A549 (cell line): ENCODE results near the gene SLC13A5. TPM values are rescaled to one million over a fixed set of nuclear protein-coding genes. Genes with fewer than 3 reads are reported as not detected.

ENCODE experiments used
- ATAC-seq, 2 experiments: fragments of 200-7000 bp in 1 of 2; fragments of >200 bp in 1 of 2; cut with Nextera tagmentation in 1 of 2; cut with Tn5 transposase in 1 of 2; 3 replicates each; pipeline versions ENCODE4 v1.8.0 to v1.9.1; 2018 to 2020; ENCODE audit warnings: mild to moderate bottlenecking in 1 of 2, moderate library complexity in 1 of 2
- CTCF ChIA-PET: fragments of 300-600 bp; sonication (Branson Sonifier 250); formaldehyde crosslinking; extraction: SDS; loops from one replicate; lab custom pipeline; 2021; ENCODE audit warnings: antibody characterized with exemption, inconsistent platforms; lab: Yijun Ruan, JAX
- POLR2A ChIA-PET: fragments of 350-600 bp; formaldehyde crosslinking; extraction: SDS; loops from one replicate; lab custom pipeline; 2021; ENCODE audit warnings: antibody characterized with exemption, inconsistent platforms; lab: Yijun Ruan, JAX
- DNase-seq, 2 experiments: peaks; one replicate each; pipeline versions ENCODE4 v3.0.0 to v3.0.0-alpha.2; 2011 to 2016; ENCODE audit warnings: low read depth in 1 of 2, low spot score in 1 of 2
- FAIRE-seq: peaks from 2 replicates; lab custom pipeline; 2011; peaks lifted over from hg19 to GRCh38; lab: Jason Lieb, UNC
- H3K27ac ChIP-seq, 2 experiments: fragments of >200 bp; sonication (Bioruptor Twin); formaldehyde crosslinking; 3 replicates each; pipeline ENCODE4 v1.5.1; 2016 to 2017
- H3K4me1 ChIP-seq: fragments of >200 bp; sonication (Bioruptor Twin); formaldehyde crosslinking; 3 replicates; pipeline ENCODE4 v1.6.1; 2016
- H3K4me2 ChIP-seq: fragments of >200 bp; sonication (Bioruptor Twin); formaldehyde crosslinking; 3 replicates; pipeline ENCODE4 v1.6.1; 2016
- H3K4me3 ChIP-seq: fragments of >200 bp; sonication (Bioruptor Twin); formaldehyde crosslinking; 3 replicates; pipeline ENCODE4 v1.5.1; 2016
- H3K9me3 ChIP-seq: fragments of >200 bp; sonication (Bioruptor Twin); formaldehyde crosslinking; 3 replicates; pipeline ENCODE4 v1.6.1; 2016
- BHLHE40 ChIP-seq: IDR thresholded peaks from 2 replicates; pipeline ENCODE4 v1.6.1; 2012; ENCODE audit warnings: low read depth, low read length, inconsistent platforms
- CBX2 ChIP-seq: fragments of 200-600 bp; sonication (generic); IDR thresholded peaks from 2 replicates; pipeline ENCODE4 v1.6.1; 2016; ENCODE audit warnings: low read depth, mild to moderate bottlenecking, borderline replicate concordance
- CBX8 ChIP-seq: fragments of 200-600 bp; sonication (generic); IDR thresholded peaks from 2 replicates; pipeline ENCODE4 v1.6.1; 2016
- CEBPB ChIP-seq, 2 experiments: fragments of >200 bp in 1 of 2; sonication (Bioruptor Twin) in 1 of 2; formaldehyde crosslinking in 1 of 2; IDR thresholded peaks; 2 replicates each; pipeline ENCODE4 v1.6.1; 2012 to 2016
- CHD4 ChIP-seq: fragments of 200-600 bp; sonication (generic); IDR thresholded peaks from 2 replicates; pipeline ENCODE4 v1.6.1; 2016; ENCODE audit warnings: antibody characterized with exemption, mild to moderate bottlenecking, borderline replicate concordance
- EHF ChIP-seq: fragments of 250-450 bp; sonication (Bioruptor Pico); IDR thresholded peaks from 2 replicates; pipeline ENCODE4 v1.5.0; 2020; ENCODE audit warnings: mild to moderate bottlenecking
- FOSB ChIP-seq: fragments of 250-450 bp; sonication (Bioruptor Pico); IDR thresholded peaks from 2 replicates; pipeline ENCODE4 v1.5.0; 2020; ENCODE audit warnings: mild to moderate bottlenecking, moderate library complexity
- FOXS1 ChIP-seq: fragments of 250-450 bp; sonication (Bioruptor Pico); IDR thresholded peaks from 2 replicates; pipeline ENCODE4 v1.5.0; 2020; ENCODE audit warnings: mild to moderate bottlenecking, moderate library complexity
- HEYL ChIP-seq: fragments of 250-450 bp; sonication (Bioruptor Pico); IDR thresholded peaks from 2 replicates; pipeline ENCODE4 v1.8.0; 2021; ENCODE audit warnings: mild to moderate bottlenecking, moderate library complexity
- HOXB13 ChIP-seq: fragments of 250-450 bp; sonication (Bioruptor Pico); IDR thresholded peaks from 2 replicates; pipeline ENCODE4 v1.5.0; 2020; ENCODE audit warnings: low read depth, mild to moderate bottlenecking, moderate library complexity
- HOXB5 ChIP-seq: fragments of 250-450 bp; sonication (Bioruptor Pico); IDR thresholded peaks from 2 replicates; pipeline ENCODE4 v1.5.0; 2020; ENCODE audit warnings: mild to moderate bottlenecking, moderate library complexity
- JUNB ChIP-seq: fragments of >200 bp; sonication (Bioruptor Twin); formaldehyde crosslinking; IDR thresholded peaks from 2 replicates; pipeline ENCODE4 v1.6.1; 2016
- KDM5A ChIP-seq: fragments of 200-600 bp; sonication (generic); IDR thresholded peaks from 2 replicates; pipeline ENCODE4 v1.6.1; 2016; ENCODE audit warnings: antibody characterized with exemption, mild to moderate bottlenecking
- MYC ChIP-seq: IDR thresholded peaks from 2 replicates; pipeline ENCODE4 v1.6.1; 2012; ENCODE audit warnings: mild to moderate bottlenecking, inconsistent platforms, low read length, improper control_type of control experiment, borderline replicate concordance
- NPAS2 ChIP-seq: fragments of 250-450 bp; sonication (Bioruptor Pico); IDR thresholded peaks from 2 replicates; pipeline ENCODE4 v1.8.0; 2022; ENCODE audit warnings: mild to moderate bottlenecking, moderate library complexity, borderline replicate concordance
- NR3C1 ChIP-seq: fragments of >200 bp; sonication (Bioruptor Twin); formaldehyde crosslinking; IDR thresholded peaks from 3 replicates; pipeline ENCODE4 v1.6.1; 2017
- POLR2A ChIP-seq: IDR thresholded peaks from 2 replicates; pipeline ENCODE4 v1.6.1; 2012; ENCODE audit warnings: mild to moderate bottlenecking, low read length
- POLR2AphosphoS2 ChIP-seq: conservative IDR thresholded peaks from 2 replicates; pipeline ENCODE4 v1.6.1; 2012; ENCODE audit warnings: low read length, improper control_type of control experiment, inconsistent platforms
- RARB ChIP-seq: fragments of 250-450 bp; sonication (Bioruptor Pico); IDR thresholded peaks from 2 replicates; pipeline ENCODE4 v1.8.0; 2021; ENCODE audit warnings: mild to moderate bottlenecking, moderate library complexity
- RCOR1 ChIP-seq: fragments of 150-350 bp; IDR thresholded peaks from 2 replicates; pipeline ENCODE4 v1.6.1; 2014; ENCODE audit warnings: antibody characterized with exemption, low read length, low read depth
- RFX5 ChIP-seq: fragments of 450-650 bp; IDR thresholded peaks from 2 replicates; pipeline ENCODE4 v1.7.1; 2014; ENCODE audit warnings: antibody characterized with exemption, mild to moderate bottlenecking, moderate library complexity
- RNF2 ChIP-seq: fragments of 200-600 bp; sonication (generic); IDR thresholded peaks from 2 replicates; pipeline ENCODE4 v1.6.1; 2016; ENCODE audit warnings: low read depth, mild to moderate bottlenecking, antibody characterized with exemption, moderate library complexity, borderline replicate concordance
- TFCP2L1 ChIP-seq: fragments of 250-450 bp; sonication (Bioruptor Pico); IDR thresholded peaks from 2 replicates; pipeline ENCODE4 v1.5.0; 2021; ENCODE audit warnings: mild to moderate bottlenecking
- ZFP36 ChIP-seq: fragments of 450-650 bp; IDR thresholded peaks from 2 replicates; pipeline ENCODE4 v1.6.1; 2014; ENCODE audit warnings: borderline replicate concordance; ENCODE audit not compliant: partially characterized antibody
- ZNF302 ChIP-seq: fragments of 250-450 bp; sonication (Bioruptor Pico); IDR thresholded peaks from 2 replicates; pipeline ENCODE4 v1.9.0; 2021; ENCODE audit warnings: inconsistent platforms, mild to moderate bottlenecking, moderate library complexity
- ZSCAN20 ChIP-seq: fragments of 250-450 bp; sonication (Bioruptor Pico); IDR thresholded peaks from 2 replicates; pipeline ENCODE4 v1.8.0; 2022; ENCODE audit warnings: mild to moderate bottlenecking, moderate library complexity
- WGBS: methylation state at CpG from one replicate; pipeline ENCODE4 v1.1.6; 2017; ENCODE audit errors: missing lambda C conversion rate; 5-methylcytosine and 5-hydroxymethylcytosine counted together
- polyA plus RNA-seq, 4 experiments: library from polyadenylated mRNA; depleted of rRNA in 3 of 4; stranded (reverse); fragments of >200 nt; fragmentation: RNase III in 1 of 4; extraction: RNeasy Plus Mini Kit Qiagen cat#74134 plus additional on column Dnase treatment in 1 of 4; gene quantifications; 2 replicates in 3 of 4; 3 replicates in 1 of 4; pipeline ENCODE4 v1.2.3, GENCODE V29; 2011 to 2017
- TF ChIP-seq, protein P1 (sequence below): fragments of 150-350 bp; IDR thresholded peaks from 2 replicates; pipeline ENCODE4 v1.6.1; 2014; ENCODE audit warnings: low read depth, mild to moderate bottlenecking, low read length
- TF ChIP-seq, protein P2 (sequence below): fragments of 250-450 bp; sonication (Bioruptor Pico); IDR thresholded peaks from 2 replicates; pipeline ENCODE4 v1.5.0; 2020; ENCODE audit warnings: low read depth, mild to moderate bottlenecking, moderate library complexity
- TF ChIP-seq, protein P3 (sequence below): IDR thresholded peaks from 2 replicates; pipeline ENCODE4 v1.6.1; 2012; ENCODE audit warnings: low read depth, borderline replicate concordance
- TF ChIP-seq, protein P4 (sequence below): fragments of 250-450 bp; sonication (Bioruptor Pico); IDR thresholded peaks from 2 replicates; pipeline ENCODE4 v1.5.0; 2021; ENCODE audit warnings: mild to moderate bottlenecking, moderate library complexity, borderline replicate concordance

Gene SLC13A5
- polyA plus RNA-seq, 2 of the 4 experiments (the other 2 are of a cell fraction) = 0.15 to 0.26 TPM

DNA sequence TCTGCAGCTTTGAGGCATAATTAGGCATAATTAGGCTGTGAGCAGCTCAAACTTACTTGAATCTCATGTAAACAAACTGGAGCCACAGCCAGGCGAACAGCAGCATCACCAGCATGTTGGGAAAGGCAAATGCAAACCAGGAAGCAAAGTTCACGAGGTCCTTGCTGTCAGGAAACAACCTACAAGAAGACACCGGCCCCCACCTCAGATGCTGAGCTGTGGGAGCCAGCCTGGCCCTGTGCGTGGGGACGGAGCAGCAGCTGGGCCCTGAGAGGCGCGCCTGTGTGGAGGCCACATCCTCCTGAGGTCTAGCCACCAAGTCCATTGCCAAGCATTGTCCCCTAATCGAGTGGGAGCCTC is 12.2 kb downstream of the SLC13A5 start:
- DNase-seq (no peak), ATAC-seq (no peak), FAIRE-seq (no peak)
- H3K27ac ChIP-seq = no peak overlapping the region
- no peak overlapping the region for H3K4me3 ChIP-seq
- H3K9me3 ChIP-seq = no peaks in the 10 kb centered on the region
- WGBS = 72% methylated on average over 8 of the region's 8 CpGs
- ChIA-PET POLR2A (no interaction called here), CTCF (interaction anchor here (1.0 to 6.4 kb wide), 11 partner anchors 12 to 304 kb away, joined by 3 to 56 read pairs (median 3); partner anchors contain the start of gene SLC13A5)
- TF ChIP-seq HEYL (CRISPR knock-in tag) (no peak), RCOR1 (no peak), EHF (no peak), MYC (no peak), HOXB13 (CRISPR knock-in tag) (no peak), POLR2A (no peak), ZNF302 (no peak)
- TF ChIP-seq, protein P1, sequence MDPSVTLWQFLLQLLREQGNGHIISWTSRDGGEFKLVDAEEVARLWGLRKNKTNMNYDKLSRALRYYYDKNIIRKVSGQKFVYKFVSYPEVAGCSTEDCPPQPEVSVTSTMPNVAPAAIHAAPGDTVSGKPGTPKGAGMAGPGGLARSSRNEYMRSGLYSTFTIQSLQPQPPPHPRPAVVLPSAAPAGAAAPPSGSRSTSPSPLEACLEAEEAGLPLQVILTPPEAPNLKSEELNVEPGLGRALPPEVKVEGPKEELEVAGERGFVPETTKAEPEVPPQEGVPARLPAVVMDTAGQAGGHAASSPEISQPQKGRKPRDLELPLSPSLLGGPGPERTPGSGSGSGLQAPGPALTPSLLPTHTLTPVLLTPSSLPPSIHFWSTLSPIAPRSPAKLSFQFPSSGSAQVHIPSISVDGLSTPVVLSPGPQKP = no peak
- no peaks in the 10 kb centered on the region for H3K4me1 ChIP-seq
- no peak overlapping the region for H3K4me2 ChIP-seq

DNA sequence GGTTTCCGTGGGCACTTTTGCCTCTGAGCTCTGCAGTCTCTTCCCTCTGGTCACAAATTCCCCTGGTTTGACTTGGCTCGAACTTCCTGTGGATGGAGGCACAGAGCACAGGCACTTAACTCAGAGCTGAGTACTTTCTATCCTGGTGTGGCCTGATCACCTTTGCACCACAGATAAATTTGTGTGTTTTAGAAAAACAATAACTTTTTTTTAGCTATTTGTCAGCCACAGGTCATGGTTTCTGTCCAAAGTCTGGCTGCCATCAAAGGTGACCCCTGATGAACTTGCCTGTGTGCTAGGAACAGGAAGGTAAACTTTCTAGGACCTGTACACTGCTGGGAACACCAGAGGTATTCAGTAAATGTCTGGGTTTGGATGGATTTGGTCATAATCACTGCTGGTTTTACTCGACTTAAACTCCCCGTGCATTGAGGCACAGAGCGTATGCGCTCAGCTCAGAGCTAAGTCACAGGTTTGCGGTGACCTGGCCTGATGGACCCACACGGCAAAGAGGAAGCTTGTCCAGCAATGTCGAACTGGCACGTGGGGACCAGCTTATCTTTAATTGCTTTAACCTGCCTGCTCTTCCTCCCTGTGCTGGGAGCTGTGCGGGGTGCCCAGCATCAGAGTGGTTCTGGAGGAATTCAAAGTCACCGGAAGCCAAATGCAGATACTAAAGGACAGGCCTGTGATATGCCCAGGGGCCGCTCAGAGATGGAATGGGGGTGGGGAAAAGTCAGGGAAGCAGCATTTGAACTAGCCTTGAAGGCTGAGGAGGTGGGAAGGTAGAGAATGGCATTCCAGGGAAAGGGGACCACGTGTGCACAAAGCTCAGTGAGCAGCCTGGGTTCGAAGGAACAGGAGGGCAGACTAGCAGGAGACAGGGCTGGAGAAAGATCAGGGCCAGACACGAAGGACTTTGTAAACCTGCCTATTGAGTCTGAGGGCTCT is 12.9 kb downstream of the SLC13A5 start:
- FAIRE-seq = no peak
- no peak for DNase-seq
- Histone ChIP-seq H3K9me3 (no peaks in the 10 kb centered on the region), H3K27ac (no peak overlapping the region), H3K4me3 (no peak overlapping the region), H3K4me2 (no peak overlapping the region), H3K4me1 (no peaks in the 10 kb centered on the region)
- CTCF ChIA-PET = interaction anchor here (1.0 to 6.4 kb wide), 10 partner anchors 12 to 305 kb away, joined by 3 to 56 read pairs (median 4); partner anchors contain the start of gene SLC13A5
- 67% methylated on average over 16 of the region's 16 CpGs for WGBS
- POLR2A ChIA-PET = interaction anchor here (0.7 kb wide), 1 partner anchor 12 kb away, joined by 3 read pairs; no protein-coding TSS in a partner anchor
- no peak for ATAC-seq
- TF ChIP-seq, protein P2, sequence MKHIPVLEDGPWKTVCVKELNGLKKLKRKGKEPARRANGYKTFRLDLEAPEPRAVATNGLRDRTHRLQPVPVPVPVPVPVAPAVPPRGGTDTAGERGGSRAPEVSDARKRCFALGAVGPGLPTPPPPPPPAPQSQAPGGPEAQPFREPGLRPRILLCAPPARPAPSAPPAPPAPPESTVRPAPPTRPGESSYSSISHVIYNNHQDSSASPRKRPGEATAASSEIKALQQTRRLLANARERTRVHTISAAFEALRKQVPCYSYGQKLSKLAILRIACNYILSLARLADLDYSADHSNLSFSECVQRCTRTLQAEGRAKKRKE (CRISPR knock-in tag) = no peak
- TF ChIP-seq CBX8 (no peak), NPAS2 (no peak), ZSCAN20 (CRISPR knock-in tag) (no peak), KDM5A (no peak), CBX2 (no peak), ZFP36 (no peak), NR3C1 (no peak), POLR2AphosphoS2 (no peak), CHD4 (no peak), POLR2A (no peak)
- TF ChIP-seq, protein P3, sequence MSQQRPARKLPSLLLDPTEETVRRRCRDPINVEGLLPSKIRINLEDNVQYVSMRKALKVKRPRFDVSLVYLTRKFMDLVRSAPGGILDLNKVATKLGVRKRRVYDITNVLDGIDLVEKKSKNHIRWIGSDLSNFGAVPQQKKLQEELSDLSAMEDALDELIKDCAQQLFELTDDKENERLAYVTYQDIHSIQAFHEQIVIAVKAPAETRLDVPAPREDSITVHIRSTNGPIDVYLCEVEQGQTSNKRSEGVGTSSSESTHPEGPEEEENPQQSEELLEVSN = no peak

DNA sequence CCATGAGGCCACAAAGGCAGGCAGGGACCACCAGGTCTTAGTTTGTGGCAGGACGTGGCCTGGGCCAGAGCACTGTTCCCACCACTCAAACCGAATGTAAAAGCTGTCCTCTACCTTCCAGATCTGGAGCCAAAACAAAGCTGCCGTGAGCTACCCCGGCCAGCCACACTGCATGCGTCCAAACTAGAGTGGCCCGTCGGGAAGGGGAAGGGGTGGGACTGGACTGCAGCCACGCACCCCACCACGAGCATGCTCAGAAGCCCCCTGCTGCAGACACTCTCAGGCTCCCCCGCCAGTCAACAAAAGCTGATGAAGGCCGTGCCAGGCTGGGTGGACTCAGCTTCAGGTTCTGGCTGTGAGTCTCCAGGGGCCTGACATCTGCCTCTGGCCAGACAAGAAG is 15.2 kb downstream of the SLC13A5 start:
- no peak for DNase-seq
- WGBS = 43% methylated on average over 11 of the region's 11 CpGs
- Histone ChIP-seq H3K4me2 (no peak overlapping the region), H3K4me3 (no peak overlapping the region), H3K9me3 (no peaks in the 10 kb centered on the region), H3K4me1 (no peaks in the 10 kb centered on the region), H3K27ac (no peak overlapping the region)
- FAIRE-seq = no peak
- no peak for TF ChIP-seq HOXB5 (CRISPR knock-in tag)
- TF ChIP-seq, protein P4, sequence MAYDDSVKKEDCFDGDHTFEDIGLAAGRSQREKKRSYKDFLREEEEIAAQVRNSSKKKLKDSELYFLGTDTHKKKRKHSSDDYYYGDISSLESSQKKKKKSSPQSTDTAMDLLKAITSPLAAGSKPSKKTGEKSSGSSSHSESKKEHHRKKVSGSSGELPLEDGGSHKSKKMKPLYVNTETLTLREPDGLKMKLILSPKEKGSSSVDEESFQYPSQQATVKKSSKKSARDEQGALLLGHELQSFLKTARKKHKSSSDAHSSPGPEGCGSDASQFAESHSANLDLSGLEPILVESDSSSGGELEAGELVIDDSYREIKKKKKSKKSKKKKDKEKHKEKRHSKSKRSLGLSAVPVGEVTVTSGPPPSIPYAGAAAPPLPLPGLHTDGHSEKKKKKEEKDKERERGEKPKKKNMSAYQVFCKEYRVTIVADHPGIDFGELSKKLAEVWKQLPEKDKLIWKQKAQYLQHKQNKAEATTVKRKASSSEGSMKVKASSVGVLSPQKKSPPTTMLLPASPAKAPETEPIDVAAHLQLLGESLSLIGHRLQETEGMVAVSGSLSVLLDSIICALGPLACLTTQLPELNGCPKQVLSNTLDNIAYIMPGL (CRISPR knock-in tag) = no peak
- no peak for TF ChIP-seq CEBPB (IDR thresholded peaks at IDR 0.05)
- TF ChIP-seq TFCP2L1 (CRISPR knock-in tag) = no peak
- no peak for TF ChIP-seq RNF2
- TF ChIP-seq JUNB = no peak
- no peak for TF ChIP-seq FOSB
- TF ChIP-seq BHLHE40 = no peak
- no peak for TF ChIP-seq RFX5
- no peak for TF ChIP-seq FOXS1 (CRISPR knock-in tag)
- TF ChIP-seq RARB (CRISPR knock-in tag) = no peak
- CTCF ChIA-PET = interaction anchor here (0.6 to 1.3 kb wide), 6 partner anchors 9 to 213 kb away, joined by 3 to 7 read pairs (median 4); partner anchors contain the start of gene SLC13A5
- no peak for ATAC-seq
- POLR2A ChIA-PET = no interaction called here
